Suprapubic skin (tissue), 4 donors: Measurements from ENCODE around the gene SCUBE1.

Experiments
- EP300 ChIP-seq: sonication (generic); formaldehyde crosslinking; IDR thresholded peaks from one replicate; pipeline ENCODE4 v1.6.1; 2017; ENCODE audit warnings: antibody characterized with exemption
- POLR2A ChIP-seq, 2 donors: fragments of 450-650 bp; IDR thresholded peaks; one replicate each; pipeline ENCODE4 v1.6.1; 2017; ENCODE audit warnings: antibody characterized with exemption in 2 of 2, mild to moderate bottlenecking in 2 of 2, moderate library complexity in 2 of 2
- POLR2AphosphoS5 ChIP-seq, 3 donors: sonication (generic); formaldehyde crosslinking; IDR thresholded peaks; one replicate each; pipeline ENCODE4 v1.6.1; 2017; ENCODE audit warnings: antibody characterized with exemption in 3 of 3
- TF ChIP-seq, protein P1 (sequence below), 2 donors: fragments of 200-600 bp in 1 of 2; fragments of 450-650 bp in 1 of 2; sonication (generic) in 1 of 2; IDR thresholded peaks; one replicate each; pipeline ENCODE4 v1.5.1; 2016 to 2019; ENCODE audit warnings: antibody characterized with exemption in 2 of 2, mild to moderate bottlenecking in 1 of 2, moderate library complexity in 1 of 2

DNA sequence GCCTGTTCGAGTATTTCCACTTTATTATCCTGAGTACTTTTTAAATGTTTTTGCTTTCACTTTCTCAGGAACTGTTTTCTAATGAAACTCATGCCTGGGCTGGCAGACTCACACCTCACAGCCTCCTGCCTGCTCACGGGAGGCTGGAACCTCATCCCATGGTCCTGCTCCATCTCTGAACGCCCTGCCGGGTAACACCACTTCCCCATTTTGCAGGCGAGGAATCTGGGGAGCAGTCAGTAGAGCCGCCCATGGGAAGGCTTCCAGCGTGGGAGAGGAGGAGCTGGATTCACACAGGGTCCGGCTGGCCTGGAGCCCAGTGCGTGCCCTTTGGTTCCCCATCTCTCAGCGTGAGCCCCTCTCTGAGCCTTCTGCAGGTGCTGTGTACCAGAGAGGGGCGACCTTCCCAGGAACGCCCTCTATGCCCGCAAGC, 53.6 kb downstream of the SCUBE1 start:
- TF ChIP-seq POLR2AphosphoS5 (IDR thresholded peaks at IDR 0.05) (no peak), EP300 (no peak), POLR2A (IDR thresholded peaks at IDR 0.05) (no peak)
- TF ChIP-seq, protein P1, sequence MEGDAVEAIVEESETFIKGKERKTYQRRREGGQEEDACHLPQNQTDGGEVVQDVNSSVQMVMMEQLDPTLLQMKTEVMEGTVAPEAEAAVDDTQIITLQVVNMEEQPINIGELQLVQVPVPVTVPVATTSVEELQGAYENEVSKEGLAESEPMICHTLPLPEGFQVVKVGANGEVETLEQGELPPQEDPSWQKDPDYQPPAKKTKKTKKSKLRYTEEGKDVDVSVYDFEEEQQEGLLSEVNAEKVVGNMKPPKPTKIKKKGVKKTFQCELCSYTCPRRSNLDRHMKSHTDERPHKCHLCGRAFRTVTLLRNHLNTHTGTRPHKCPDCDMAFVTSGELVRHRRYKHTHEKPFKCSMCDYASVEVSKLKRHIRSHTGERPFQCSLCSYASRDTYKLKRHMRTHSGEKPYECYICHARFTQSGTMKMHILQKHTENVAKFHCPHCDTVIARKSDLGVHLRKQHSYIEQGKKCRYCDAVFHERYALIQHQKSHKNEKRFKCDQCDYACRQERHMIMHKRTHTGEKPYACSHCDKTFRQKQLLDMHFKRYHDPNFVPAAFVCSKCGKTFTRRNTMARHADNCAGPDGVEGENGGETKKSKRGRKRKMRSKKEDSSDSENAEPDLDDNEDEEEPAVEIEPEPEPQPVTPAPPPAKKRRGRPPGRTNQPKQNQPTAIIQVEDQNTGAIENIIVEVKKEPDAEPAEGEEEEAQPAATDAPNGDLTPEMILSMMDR (IDR thresholded peaks at IDR 0.05), result no peak
